ENCODE data around the gene MC5R.

MC5R gene

DNA sequence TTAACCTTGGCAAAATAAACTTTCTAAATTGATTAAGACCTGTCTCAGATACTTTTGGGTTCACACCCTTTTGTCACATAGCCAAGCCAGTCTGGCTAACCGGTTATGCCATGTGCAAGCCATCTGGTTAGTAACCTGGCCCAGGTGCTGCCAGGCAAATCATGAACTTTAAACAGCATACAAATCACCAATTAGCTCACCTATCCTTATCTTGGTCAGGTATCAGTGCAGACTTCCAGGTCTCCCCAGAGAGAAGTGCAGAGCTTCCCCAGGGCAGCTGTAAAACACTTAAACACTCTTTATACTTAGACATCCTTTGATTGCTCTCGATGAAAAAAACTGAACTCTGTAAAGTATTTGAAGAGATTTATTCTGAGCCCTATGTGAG, 14.9 kb upstream of the MC5R start:
- H3K27ac ChIP-seq (ENCODE audit: low read length), result peak overlapping the region; percentile 54
- peak overlapping the region; percentile 35 for H3K4me3 ChIP-seq (ENCODE audit: low read length)

DNA sequence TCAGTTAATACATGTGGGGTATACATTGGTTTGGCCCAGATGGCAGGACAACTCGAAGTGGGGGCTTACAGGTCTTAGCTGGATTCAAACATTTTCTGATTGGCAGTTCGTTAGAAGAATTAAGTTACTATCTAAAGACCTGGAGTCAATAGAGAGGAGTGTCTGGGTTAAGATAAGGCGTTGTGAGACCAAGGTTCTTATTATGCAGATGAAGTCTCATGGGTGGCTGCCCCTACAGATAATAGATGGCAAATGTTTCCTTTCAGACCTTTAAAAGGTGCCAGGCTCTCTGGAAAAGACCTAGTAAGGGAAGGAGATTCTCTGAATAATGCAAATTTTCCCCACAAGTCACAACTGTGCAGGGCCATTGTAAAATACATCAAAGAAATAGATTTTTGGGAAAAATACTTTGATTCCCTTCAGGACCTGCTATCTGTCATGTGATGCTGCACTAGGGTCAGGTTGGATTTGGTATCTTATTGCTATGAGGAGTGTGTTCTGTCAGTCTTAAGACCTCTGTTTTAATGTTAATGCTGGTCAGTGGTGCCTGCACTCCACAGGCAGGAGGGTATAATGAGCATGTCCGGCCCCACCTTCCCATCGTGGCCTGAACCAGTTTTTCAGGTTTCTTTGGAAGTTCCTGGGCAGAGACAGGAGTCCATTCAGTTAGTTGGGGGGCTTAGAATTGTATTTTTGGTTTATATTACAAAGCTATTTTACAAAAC, 14.3 kb upstream of the MC5R start:
- peak overlapping the region; percentile 47; the same call in 1 of the 2 replicates for H3K4me3 ChIP-seq (ENCODE audit: low read length)
- H3K9me3 ChIP-seq (ENCODE audit: insufficient read depth, low read depth, low read length), result no peaks in the 10 kb centered on the region
- H3K4me1 ChIP-seq (ENCODE audit: insufficient read depth, low read length), result peaks cover 43% of the 10 kb centered on the region
- H3K36me3 ChIP-seq (ENCODE audit: insufficient read depth, low read depth, low read length), result no peaks in the 10 kb centered on the region
- H3K9ac ChIP-seq (ENCODE audit: low read depth, low read length), result peak overlapping the region; percentile 45; the same call in 1 of the 2 replicates
- no peaks in the 10 kb centered on the region for H3K27me3 ChIP-seq (ENCODE audit: insufficient read depth, low read length)
- H3K27ac ChIP-seq (ENCODE audit: low read length), result peak overlapping the region; percentile 54

More for the DNA sequence above, 14.9 kb upstream of the MC5R start:
- Histone ChIP-seq H3K9ac (ENCODE audit: low read depth, low read length) (peak overlapping the region; percentile 45; the same call in 1 of the 2 replicates), H3K9me3 (ENCODE audit: insufficient read depth, low read depth, low read length) (no peaks in the 10 kb centered on the region), H3K27me3 (ENCODE audit: insufficient read depth, low read length) (no peaks in the 10 kb centered on the region), H3K4me1 (ENCODE audit: insufficient read depth, low read length) (peaks cover 43% of the 10 kb centered on the region), H3K36me3 (ENCODE audit: insufficient read depth, low read depth, low read length) (no peaks in the 10 kb centered on the region)

DNA sequence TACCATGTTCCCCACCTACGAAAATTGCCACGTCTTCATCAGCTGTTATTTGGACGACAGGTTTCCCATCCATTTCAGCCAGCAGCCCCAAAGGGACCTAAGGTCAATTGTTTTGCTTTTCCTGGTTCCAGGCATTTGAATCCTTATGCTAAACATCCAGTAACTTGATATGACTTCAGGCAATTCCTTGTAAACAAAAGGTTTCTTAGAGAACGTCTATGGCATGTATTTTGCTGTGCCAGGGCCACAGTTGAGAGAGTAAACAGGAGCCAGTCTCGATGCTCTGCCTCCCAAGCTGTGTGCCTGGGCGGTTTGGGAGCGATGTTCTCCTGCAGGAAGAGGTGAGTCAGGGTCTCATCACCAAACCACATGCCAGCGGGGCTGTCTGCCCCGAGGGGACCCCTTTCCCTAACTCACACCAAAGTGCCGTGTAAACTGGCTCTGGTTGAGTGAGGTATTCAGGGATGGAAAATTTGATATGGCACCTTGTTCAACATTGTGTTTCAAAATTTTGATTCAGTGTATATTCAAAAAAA, 12.9 kb upstream of the MC5R start:
- Histone ChIP-seq H3K27me3 (ENCODE audit: insufficient read depth, low read length) (no peaks in the 10 kb centered on the region), H3K9me3 (ENCODE audit: insufficient read depth, low read depth, low read length) (no peaks in the 10 kb centered on the region), H3K9ac (ENCODE audit: low read depth, low read length) (no peak overlapping the region; the same call in 1 of the 2 replicates), H3K27ac (ENCODE audit: low read length) (no peak overlapping the region), H3K4me1 (ENCODE audit: insufficient read depth, low read length) (peaks cover 43% of the 10 kb centered on the region), H3K36me3 (ENCODE audit: insufficient read depth, low read depth, low read length) (no peaks in the 10 kb centered on the region), H3K4me3 (ENCODE audit: low read length) (peak overlapping the region; percentile 47; the same call in 1 of the 2 replicates)

DNA sequence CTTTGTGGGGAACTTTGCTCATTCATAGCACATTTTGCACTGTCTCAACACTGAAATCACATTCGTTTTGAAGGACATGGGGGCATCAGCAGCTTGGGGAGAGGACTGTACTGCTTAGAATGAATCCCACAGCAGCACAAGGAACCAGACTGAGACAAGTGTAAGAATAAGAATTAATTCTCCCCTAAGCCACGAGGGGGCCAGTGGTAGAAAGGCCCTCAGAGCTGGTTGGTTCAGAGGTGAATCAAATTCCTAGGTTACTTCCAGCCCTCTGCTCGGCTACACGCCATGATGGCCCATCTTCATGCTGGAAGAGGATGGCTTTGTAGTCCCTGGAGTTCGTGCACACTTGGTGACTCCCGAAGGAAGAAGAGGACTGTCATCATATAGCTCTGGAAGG, 12.0 kb upstream of the MC5R start:
- no peaks in the 10 kb centered on the region for H3K9me3 ChIP-seq (ENCODE audit: insufficient read depth, low read depth, low read length)
- no peak overlapping the region for H3K27ac ChIP-seq (ENCODE audit: low read length)
- peak overlapping the region; percentile 10; the same call in 1 of the 2 replicates for H3K9ac ChIP-seq (ENCODE audit: low read depth, low read length)
- no peaks in the 10 kb centered on the region for H3K36me3 ChIP-seq (ENCODE audit: insufficient read depth, low read depth, low read length)
- H3K4me1 ChIP-seq (ENCODE audit: insufficient read depth, low read length), result peaks cover 43% of the 10 kb centered on the region
- H3K4me3 ChIP-seq (ENCODE audit: low read length), result no peak overlapping the region
- H3K27me3 ChIP-seq (ENCODE audit: insufficient read depth, low read length), result no peaks in the 10 kb centered on the region

DNA sequence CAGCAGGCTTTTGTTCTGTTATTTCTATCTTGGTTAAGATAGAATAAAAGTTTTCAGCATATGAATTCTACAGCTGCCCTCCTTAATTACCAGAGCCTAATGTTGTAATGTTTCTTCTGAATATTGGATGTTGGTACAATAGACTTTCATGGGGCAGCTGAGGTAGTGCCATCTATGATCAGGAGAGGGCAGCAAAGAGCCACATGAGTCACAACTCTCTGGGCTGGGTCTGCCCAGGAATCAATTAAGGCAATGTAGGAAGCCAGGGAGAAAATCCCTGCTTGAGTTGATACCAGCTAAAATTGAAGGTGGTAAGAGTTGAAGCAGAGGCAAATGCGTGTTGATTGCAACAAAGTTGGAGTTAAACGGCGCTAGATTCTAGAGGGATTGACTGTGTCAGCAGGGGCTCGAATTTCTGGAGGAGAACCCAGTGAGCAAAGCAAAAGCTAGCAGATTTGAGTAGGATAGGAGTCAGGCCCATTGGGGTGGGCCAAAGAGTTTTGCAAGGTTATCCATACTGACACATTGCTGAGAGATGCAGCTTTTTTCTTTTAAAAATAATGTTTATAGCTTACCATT, 10.6 kb upstream of the MC5R start:
- H3K27ac ChIP-seq (ENCODE audit: low read length), result no peak overlapping the region
- H3K4me1 ChIP-seq (ENCODE audit: insufficient read depth, low read length), result peaks cover 36% of the 10 kb centered on the region
- H3K9me3 ChIP-seq (ENCODE audit: insufficient read depth, low read depth, low read length), result no peaks in the 10 kb centered on the region
- H3K9ac ChIP-seq (ENCODE audit: low read depth, low read length), result no peak overlapping the region
- H3K27me3 ChIP-seq (ENCODE audit: insufficient read depth, low read length), result no peaks in the 10 kb centered on the region
- no peaks in the 10 kb centered on the region for H3K36me3 ChIP-seq (ENCODE audit: insufficient read depth, low read depth, low read length)
- H3K4me3 ChIP-seq (ENCODE audit: low read length), result no peak overlapping the region

DNA sequence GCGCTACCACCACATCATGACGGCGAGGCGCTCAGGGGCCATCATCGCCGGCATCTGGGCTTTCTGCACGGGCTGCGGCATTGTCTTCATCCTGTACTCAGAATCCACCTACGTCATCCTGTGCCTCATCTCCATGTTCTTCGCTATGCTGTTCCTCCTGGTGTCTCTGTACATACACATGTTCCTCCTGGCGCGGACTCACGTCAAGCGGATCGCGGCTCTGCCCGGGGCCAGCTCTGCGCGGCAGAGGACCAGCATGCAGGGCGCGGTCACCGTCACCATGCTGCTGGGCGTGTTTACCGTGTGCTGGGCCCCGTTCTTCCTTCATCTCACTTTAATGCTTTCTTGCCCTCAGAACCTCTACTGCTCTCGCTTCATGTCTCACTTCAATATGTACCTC, 2.3 kb downstream of the MC5R start:
- H3K36me3 ChIP-seq (ENCODE audit: insufficient read depth, low read depth, low read length), result no peaks in the 10 kb centered on the region
- peaks cover 22% of the 10 kb centered on the region for H3K27me3 ChIP-seq (ENCODE audit: insufficient read depth, low read length)
- H3K27ac ChIP-seq (ENCODE audit: low read length), result no peak overlapping the region
- H3K4me1 ChIP-seq (ENCODE audit: insufficient read depth, low read length), result no peaks in the 10 kb centered on the region
- H3K9ac ChIP-seq (ENCODE audit: low read depth, low read length), result no peak overlapping the region
- no peak overlapping the region for H3K4me3 ChIP-seq (ENCODE audit: low read length)
- no peaks in the 10 kb centered on the region for H3K9me3 ChIP-seq (ENCODE audit: insufficient read depth, low read depth, low read length)

DNA sequence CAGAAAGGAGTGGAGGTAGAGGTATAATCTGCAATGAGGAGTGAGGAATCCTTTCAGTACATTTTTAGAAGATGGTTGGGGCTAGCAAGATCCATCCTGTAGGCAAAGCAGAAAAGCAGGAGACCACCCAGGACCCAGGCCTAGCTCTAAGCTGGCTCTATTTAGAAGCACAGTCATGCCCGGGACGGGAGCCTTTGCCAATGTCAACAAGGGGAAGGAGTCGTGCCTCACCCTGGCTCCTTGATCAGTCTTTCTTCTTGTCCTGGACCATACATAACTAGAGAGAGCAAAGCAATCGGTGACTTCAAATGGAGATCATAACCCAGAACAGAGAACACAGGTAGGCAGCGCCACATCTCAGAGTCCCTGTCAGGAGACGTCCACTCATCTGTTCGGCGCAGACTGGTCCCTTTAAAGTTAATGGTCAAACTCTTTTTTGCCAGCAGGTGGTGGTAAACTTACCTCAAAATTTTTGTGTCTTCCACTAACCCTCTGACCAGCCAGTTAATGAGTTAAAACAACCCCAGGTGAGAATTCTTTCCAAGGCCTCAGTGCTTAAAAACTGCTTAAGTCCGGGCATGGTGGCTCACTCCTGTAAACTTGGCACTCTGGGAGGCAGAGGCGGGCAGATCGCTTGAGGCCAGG, 8.0 kb downstream of the MC5R start:
- no peak overlapping the region for H3K4me3 ChIP-seq (ENCODE audit: low read length)
- no peak overlapping the region for H3K9ac ChIP-seq (ENCODE audit: low read depth, low read length)
- H3K9me3 ChIP-seq (ENCODE audit: insufficient read depth, low read depth, low read length), result no peaks in the 10 kb centered on the region
- H3K27me3 ChIP-seq (ENCODE audit: insufficient read depth, low read length), result no peaks in the 10 kb centered on the region
- H3K36me3 ChIP-seq (ENCODE audit: insufficient read depth, low read depth, low read length), result no peaks in the 10 kb centered on the region
- H3K4me1 ChIP-seq (ENCODE audit: insufficient read depth, low read length), result no peaks in the 10 kb centered on the region; the same call in 1 of the 2 replicates
- H3K27ac ChIP-seq (ENCODE audit: low read length), result no peak overlapping the region

DNA sequence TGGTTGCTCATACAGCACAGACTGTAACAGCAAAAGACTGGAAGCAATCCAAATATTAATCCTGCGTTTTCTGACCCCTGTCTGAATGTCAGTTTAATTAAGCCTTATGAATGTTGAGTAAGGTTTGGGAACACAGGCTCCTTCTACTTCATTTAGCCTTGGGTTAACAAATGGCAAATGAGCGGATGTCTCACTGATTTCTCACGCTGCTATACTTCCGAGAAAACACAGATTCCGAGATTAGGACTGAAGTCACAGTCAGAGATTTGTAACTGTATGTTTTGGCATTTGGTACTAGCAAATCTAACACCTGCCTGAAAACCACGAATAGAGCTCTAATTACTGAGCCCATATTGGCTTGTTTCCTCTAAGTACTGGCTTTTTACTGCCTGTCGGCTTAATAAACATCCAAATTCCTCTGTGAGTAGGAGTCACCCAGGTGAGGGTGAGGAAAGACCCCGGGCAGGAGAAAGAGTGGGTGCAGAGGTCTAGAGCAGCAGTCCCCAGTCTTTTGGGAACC, 10.6 kb downstream of the MC5R start:
- H3K9ac ChIP-seq (ENCODE audit: low read depth, low read length), result no peak overlapping the region
- H3K4me3 ChIP-seq (ENCODE audit: low read length), result no peak overlapping the region
- no peak overlapping the region for H3K27ac ChIP-seq (ENCODE audit: low read length)
- H3K9me3 ChIP-seq (ENCODE audit: insufficient read depth, low read depth, low read length), result no peaks in the 10 kb centered on the region
- no peaks in the 10 kb centered on the region; the same call in 1 of the 2 replicates for H3K4me1 ChIP-seq (ENCODE audit: insufficient read depth, low read length)
- H3K27me3 ChIP-seq (ENCODE audit: insufficient read depth, low read length), result no peaks in the 10 kb centered on the region
- no peaks in the 10 kb centered on the region for H3K36me3 ChIP-seq (ENCODE audit: insufficient read depth, low read depth, low read length)

DNA sequence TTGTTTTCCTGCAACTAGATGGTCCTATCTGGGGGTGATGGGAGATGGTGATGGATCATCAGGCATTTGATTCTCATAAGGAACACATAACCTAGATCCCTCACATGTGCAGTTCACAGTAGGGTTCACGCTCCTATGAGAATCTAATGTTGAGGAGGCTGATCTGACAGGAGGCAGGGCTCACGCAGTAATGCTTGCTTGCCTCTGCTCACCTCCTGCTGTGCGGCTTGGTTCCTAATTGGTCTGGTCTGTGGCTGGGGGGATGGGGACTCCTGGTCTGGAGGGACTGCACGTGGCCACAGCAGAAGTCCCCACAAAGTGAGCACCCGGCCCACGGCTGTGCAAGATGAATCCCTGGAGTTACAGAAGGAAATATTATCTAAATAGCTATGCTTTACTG, 11.3 kb downstream of the MC5R start:
- no peaks in the 10 kb centered on the region for H3K9me3 ChIP-seq (ENCODE audit: insufficient read depth, low read depth, low read length)
- no peaks in the 10 kb centered on the region for H3K36me3 ChIP-seq (ENCODE audit: insufficient read depth, low read depth, low read length)
- no peak overlapping the region for H3K27ac ChIP-seq (ENCODE audit: low read length)
- no peaks in the 10 kb centered on the region for H3K27me3 ChIP-seq (ENCODE audit: insufficient read depth, low read length)
- no peaks in the 10 kb centered on the region; the same call in 1 of the 2 replicates for H3K4me1 ChIP-seq (ENCODE audit: insufficient read depth, low read length)
- no peak overlapping the region for H3K4me3 ChIP-seq (ENCODE audit: low read length)
- H3K9ac ChIP-seq (ENCODE audit: low read depth, low read length), result no peak overlapping the region

DNA sequence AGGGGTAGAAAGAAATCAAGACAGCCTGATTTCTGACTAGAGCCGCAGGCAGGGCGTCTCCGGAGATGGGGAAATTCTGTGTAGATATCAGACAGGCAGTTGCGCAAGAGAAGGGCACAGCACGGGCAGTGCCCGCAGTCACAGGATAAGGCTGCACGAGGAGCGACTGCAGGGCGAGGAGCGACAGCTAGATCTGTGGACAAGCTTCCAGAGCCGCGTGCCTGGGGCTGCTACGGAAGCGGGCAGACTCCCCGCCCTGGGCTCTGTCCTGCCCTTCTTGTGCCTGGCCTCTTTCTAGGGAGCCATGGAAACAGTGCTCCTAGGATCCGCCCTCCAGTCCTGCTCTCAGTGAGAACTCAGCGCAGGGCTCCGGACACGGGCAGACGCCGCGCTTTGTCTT, 12.6 kb downstream of the MC5R start:
- Histone ChIP-seq H3K36me3 (ENCODE audit: insufficient read depth, low read depth, low read length) (no peaks in the 10 kb centered on the region), H3K9ac (ENCODE audit: low read depth, low read length) (no peak overlapping the region), H3K27me3 (ENCODE audit: insufficient read depth, low read length) (no peaks in the 10 kb centered on the region), H3K27ac (ENCODE audit: low read length) (no peak overlapping the region), H3K4me1 (ENCODE audit: insufficient read depth, low read length) (no peaks in the 10 kb centered on the region; the same call in 1 of the 2 replicates), H3K4me3 (ENCODE audit: low read length) (no peak overlapping the region), H3K9me3 (ENCODE audit: insufficient read depth, low read depth, low read length) (no peaks in the 10 kb centered on the region)

DNA sequence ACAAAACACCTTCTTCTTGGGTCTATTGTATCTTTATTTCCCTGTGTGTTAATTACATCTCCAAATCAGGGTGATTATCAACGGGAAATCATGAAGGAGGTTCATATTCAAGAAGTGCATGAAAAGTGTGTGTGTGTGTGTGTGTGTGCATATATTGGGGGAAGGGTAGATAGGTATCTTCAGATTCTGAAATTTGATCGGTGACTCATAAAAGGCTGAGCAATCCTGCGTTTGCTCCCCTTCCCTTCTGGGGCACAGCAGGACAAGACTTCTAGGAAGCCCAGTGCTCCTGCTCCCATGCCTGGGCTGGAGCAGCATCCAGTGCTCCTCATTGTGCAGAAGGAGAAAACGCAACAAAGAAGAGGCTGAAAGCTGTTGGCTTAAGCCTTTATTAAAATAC, 25.8 kb downstream of the MC5R start:
- no peaks in the 10 kb centered on the region for H3K27me3 ChIP-seq (ENCODE audit: insufficient read depth, low read length)
- no peak overlapping the region for H3K27ac ChIP-seq (ENCODE audit: low read length)
- H3K36me3 ChIP-seq (ENCODE audit: insufficient read depth, low read depth, low read length), result no peaks in the 10 kb centered on the region
- peaks cover 12% of the 10 kb centered on the region; the same call in 1 of the 2 replicates for H3K9me3 ChIP-seq (ENCODE audit: insufficient read depth, low read depth, low read length)
- H3K9ac ChIP-seq (ENCODE audit: low read depth, low read length), result no peak overlapping the region
- no peaks in the 10 kb centered on the region for H3K4me1 ChIP-seq (ENCODE audit: insufficient read depth, low read length)
- H3K4me3 ChIP-seq (ENCODE audit: low read length), result no peak overlapping the region
